HG02798 (cell line): ENCODE data around the gene NMT1.

ENCODE experiments used
- ATAC-seq: cut with Tn5 transposase; IDR thresholded peaks from one replicate; pipeline ENCODE4 v1.9.1; 2021; ENCODE audit warnings: mild to moderate bottlenecking; ENCODE audit not compliant: unreplicated experiment, poor library complexity

The NMT1 gene

DNA sequence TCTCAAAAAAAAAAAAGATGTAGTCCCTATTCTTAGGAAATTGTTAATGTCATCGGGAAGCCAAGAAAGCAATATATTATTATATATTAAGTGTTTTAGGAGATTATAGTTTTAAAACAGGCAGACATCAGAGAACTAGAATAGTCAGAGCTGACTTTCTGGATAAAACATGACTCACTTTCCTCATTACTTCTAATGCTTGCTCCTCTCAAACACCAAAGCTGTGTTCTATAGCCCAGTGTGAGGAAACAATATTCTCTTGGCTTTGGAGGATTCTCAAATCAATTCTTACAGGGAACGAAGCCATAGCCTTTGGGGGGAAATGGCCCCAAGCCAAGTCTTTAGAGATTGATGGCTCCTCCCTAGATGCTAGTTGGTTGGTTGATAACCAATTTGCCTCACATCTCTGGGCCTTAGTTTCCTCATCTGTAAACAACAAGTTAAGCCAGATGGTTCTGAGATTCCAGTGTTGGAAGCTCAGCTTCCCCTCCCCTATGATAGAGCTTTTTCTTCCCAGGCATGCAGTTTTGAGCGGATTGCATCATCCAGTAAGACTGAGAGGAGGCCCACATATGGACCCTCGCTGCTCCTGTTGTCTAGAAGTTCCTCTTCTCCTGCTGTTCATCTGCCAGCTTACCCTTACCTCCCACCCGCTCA is 12.4 kb downstream of the NMT1 start:
- ATAC-seq = no peak

DNA sequence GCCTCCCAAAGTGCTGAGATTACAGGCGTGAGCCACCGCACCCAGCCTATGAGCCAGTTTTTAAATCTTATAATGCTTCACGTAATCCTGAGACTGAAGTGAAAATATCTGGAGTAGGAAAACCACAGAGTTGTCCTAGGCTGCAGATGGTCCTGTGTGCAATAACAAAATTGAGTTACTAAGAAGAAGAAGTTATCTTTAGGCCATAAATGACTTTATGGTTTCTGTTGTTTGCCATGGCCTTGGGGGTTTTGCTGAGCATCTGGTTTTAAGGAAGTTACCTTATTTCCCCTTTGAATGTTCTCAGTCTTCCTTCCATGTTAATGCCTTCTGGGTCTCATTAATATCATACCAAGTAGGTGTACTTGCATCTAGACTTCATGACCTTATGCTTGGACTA is 16.5 kb downstream of the NMT1 start:
- ATAC-seq = no peak

DNA sequence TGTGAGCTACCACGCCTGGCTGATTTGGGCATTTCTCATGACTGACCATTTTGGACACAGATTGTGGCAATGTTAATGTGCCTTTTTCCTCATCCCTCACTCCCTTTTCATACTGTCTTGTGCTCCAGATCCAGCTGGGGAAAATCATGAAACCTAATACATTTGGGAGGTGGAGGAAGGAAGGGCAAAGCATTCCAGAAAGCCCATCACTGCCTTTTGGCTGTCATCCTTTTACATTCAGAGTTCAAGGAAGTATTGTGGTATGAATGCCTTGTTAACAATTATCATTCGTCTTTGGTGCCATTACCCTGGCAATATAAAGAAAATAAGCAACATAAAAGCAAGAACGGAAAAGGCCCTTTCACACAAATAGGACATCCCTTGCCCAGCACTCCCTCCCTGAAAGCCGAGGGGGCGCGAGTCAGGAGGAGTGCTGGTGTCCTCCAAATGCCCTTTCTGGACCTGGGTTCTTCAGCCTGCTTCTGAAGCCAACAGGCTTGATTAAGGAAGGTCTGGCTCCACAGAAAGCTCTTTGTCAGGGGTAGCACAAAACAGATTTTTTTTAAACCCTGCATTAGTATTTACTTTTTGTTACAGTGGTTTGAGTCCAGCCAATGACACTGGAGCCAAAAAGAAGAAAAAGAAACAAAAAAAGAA is 20.1 kb downstream of the NMT1 start:
- ATAC-seq = no peak

DNA sequence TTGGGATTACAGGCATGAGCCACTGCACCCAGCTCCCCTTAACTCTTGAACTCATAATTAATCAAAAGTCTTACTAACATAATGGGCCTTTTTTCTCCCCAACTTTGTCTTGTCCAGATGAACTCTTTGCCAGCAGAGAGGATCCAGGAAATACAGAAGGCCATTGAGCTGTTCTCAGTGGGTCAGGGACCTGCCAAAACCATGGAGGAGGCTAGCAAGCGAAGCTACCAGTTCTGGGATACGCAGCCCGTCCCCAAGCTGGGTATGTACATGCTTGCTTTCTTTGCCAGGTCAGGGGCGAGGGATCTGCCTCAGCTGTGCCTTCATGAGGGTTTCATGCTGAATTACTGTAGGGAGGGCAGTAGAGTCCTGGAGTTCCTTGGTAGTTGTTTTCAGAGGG is 25.3 kb downstream of the NMT1 start:
- no peak for ATAC-seq

DNA sequence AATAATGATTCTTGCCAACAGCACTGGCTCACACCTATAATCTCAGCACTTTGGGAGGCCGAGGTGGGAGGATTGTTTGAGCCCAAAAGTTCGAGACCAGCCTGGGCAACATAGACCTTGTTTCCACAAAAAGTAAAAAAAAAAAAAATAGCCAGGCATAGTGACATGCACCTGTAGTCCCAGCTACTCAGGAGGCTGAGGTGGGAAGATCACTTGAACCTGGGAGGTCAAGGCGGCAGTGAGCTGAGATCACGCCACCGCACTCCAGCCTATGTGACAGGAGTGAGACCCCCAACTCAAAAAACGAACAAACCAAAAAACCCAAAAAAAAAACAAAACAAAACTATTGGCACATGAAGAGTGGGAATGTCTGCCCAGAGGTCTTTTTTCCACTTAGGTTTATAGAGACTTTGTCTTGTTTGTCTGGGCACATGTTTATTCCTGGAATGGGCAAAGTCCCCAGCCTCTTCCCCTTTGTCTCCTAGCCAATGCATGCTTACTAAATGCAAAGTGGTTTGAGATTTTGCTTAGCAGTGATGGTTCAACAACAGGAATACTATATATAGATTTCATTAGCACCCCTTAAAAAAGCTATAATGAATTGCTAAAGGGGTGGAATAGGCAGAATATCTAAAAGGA is 25.9 kb downstream of the NMT1 start:
- ATAC-seq = no peak

DNA sequence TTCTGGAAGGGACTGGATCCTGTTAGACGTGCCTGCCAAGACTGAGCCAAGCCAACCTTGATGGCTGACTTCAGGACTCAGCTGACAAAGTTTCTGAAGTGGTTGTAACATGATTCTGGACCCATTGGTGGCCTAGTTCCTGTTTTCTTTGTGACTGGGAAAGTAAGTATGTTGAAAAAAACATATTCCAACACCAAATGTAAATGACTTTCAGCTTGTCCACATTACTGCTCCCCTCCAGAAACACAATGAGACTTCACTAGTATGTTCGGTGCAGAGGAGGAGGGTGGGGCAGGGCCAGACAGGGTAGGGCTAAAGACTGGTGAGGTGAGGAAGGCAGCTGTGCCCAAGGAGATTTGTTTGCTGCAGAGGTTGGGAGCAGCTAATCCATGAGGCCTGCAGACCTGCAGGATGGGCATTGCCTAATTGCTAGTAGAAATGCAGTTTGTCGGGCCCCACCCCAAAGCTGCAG is 26.4 kb downstream of the NMT1 start:
- ATAC-seq = no peak

DNA sequence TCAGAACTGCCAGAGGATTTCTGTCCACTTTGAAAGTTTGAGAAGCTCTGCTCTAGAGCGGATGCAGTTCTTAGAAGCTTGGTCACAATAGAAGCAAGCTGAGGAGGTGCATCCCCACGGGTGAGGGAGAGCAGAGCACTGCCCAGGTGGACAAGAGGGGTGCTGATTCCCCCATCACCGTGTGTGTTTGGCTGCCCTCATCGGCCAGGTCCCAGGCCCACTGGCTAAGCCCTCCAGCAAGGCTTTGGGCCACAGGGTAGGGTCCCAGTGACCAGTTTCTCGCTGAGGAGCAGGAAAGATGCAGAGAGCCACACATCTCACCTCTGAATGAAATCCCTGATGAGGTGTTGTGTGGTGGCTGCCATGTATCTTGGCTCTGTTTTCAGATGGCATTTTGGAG is 26.9 kb downstream of the NMT1 start:
- ATAC-seq = no peak

DNA sequence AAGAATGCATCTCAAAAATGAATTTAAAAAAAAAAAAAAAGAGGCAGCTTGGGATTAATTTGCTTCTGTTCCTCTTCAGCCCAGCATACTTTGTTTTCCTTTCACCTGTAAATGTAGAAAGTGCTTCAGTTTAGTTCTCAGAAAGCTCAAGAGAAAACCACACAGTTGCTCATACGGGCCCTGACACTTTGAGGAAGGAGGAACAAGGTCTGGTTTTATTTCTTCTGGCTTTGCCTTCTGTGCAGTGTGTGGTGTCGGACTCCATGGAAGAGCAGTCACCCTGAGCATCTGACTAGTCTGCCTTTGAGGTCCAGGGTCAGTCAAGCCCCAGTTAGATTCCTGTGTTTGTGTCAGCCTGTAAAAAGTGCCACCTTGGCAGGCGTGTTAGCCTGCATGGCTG is 27.6 kb downstream of the NMT1 start:
- no peak for ATAC-seq

DNA sequence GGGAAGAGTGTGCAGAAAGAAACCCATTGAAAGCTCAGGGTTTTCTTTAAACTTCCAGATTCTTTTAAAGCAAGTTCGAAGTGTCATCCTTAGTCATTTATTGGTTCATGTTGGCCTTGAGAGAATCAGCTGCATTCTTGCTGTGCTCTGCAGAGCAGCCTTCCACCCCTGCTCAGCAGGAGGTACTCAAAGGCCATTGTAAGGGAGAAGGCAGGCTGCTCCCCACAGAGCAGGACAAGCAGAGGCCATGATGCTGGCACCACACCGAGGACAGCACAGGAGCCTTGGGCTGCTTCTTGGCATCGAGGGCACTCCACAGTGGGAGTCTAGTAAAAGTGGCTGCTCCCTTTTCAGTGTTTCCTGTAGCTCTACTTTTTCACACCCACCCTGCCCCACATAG is 29.6 kb downstream of the NMT1 start:
- ATAC-seq = no peak

DNA sequence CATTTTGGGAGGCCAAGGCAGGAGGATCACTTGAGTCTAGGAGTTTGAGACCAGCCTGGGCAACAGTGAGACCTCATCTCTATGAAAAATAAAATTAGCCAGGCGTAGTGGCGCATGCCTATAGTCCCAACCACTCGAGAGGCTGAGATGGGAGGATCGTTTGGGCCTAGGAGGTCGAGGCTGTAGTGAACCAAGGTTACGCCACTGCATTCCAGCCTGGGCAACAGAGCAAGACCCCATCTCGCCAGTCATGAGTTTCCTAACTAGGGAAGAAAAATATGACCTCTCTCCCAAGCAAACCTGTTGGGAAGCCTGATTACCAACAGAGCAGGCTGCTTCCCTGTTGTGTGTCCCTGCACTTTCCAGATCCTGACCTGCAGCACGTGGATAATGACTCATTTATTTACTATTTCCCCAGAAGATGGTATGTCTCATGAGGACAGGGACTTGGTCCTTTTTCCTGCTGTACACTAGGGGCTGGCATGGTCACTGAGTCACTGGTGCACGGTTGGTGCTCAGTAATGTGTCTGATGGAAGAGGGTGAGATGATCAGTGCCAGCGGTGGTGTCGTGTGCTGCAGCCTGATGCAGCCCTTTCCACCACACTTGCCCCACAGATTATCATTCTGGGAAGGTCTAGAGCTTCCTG is 30.8 kb downstream of the NMT1 start:
- ATAC-seq = no peak

DNA sequence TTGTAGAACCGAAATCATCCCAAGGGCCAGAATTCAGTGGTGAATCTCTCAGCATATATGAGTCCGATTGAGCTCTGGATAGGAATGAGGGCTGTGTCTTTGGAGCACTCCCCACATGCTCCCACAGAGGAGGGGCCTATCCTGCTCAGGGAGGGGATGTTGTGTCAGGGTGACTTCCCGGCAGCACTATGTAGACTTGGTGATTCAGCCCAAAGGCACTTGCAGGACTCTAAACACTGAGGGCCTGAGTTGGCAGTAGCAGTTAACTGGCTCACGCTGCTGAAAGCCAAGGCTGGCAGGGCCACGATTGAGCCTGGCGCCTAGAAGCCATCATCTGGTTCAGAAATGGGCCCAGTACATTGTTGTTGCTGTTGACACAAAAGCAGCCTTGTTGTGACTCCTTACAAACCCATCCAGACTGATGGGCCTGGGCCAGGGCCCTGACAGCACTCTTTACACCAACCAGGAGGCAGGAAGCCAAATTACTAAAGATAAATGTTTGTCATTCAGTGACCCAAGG is 31.9 kb downstream of the NMT1 start:
- no peak for ATAC-seq

DNA sequence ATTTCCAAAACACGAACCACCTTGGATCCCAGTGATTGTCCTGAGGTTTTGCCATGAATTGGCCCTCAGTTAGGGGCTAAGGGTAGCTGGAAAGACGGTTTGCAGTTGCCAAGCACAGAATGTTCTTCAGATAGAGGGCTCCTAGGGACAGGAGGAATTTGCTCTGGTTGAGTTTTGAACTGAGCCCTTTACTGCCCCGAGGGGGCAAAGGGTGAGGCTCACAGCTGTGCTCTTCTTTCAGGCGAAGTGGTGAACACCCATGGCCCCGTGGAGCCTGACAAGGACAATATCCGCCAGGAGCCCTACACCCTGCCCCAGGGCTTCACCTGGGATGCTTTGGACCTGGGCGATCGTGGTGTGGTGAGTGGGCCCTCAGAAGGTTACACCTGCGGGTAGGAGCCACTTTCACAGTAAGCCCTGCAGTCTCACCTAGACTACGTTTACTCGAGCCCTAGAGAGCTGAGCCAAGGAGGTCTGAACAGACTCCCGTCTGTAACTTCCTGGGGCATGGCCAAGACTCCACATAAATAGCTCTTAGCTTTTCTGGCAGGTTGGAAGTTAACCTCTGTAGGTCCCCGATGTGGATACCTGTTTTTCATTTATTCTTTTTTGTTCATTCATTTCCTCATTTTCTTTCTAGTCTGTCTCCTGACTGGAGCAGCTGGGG is 32.5 kb downstream of the NMT1 start:
- ATAC-seq = no peak

DNA sequence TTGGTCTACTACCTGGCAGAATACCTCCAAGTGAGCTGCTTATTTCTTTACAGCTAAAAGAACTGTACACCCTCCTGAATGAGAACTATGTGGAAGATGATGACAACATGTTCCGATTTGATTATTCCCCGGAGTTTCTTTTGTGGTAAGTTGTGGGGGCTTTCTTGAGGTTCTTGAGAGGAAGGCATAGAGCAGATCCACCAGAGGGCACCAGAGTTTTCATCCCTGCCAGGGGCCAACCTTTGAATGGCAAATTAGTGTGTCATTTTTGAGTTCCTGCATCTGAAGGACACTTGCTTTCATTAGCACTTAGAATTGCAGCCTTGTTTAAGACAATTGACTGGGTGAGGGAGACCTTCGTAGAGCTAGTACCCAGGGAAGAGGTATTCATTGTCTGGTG is 35.0 kb downstream of the NMT1 start:
- ATAC-seq = no peak

DNA sequence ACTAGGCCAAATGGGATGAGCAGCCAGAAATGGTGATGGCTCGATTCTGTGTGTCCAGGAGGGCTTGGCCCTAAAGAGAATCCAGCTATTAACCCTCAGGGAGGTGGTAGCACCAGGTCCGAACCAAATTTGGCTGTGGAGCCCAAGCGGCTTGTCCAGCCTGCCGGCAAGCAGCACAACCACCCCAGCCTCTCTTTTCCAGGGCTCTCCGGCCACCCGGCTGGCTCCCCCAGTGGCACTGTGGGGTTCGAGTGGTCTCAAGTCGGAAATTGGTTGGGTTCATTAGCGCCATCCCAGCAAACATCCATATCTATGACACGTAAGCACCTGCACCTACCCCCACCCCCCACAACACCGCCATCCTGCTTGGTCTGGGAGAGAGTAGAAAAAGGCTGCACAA is 35.8 kb downstream of the NMT1 start:
- no peak for ATAC-seq

DNA sequence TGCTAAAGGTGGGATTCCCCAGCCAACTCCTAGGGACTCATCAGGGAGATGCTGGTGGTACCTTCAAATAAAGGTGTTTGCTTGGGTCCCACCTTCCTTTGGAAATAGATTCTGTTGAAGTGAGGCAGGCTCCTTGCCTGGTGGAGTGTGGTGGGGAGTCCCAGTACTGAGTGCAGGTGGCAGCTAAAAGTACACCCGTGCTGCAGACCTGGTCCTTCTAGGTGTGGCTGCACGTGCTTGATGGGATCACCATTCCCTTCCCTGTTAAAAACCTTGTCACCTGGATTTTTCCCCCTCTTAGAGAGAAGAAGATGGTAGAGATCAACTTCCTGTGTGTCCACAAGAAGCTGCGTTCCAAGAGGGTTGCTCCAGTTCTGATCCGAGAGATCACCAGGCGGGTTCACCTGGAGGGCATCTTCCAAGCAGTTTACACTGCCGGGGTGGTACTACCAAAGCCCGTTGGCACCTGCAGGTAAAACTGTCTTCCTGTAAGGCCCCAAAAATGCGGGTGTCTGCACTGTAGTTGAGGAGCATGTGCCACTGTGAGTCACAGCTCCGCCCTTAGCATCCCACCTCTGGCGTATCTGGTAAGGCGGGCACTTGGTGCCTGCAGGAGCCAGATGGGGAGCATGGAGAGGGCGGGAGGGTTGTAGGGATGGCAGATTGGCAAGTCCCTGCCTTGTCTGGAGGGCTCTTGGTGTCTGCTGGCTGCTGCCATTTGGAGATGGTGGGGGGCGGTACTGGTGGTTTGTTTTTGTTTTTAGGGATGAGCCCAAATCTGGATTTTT is 37.2 kb downstream of the NMT1 start:
- ATAC-seq = no peak

DNA sequence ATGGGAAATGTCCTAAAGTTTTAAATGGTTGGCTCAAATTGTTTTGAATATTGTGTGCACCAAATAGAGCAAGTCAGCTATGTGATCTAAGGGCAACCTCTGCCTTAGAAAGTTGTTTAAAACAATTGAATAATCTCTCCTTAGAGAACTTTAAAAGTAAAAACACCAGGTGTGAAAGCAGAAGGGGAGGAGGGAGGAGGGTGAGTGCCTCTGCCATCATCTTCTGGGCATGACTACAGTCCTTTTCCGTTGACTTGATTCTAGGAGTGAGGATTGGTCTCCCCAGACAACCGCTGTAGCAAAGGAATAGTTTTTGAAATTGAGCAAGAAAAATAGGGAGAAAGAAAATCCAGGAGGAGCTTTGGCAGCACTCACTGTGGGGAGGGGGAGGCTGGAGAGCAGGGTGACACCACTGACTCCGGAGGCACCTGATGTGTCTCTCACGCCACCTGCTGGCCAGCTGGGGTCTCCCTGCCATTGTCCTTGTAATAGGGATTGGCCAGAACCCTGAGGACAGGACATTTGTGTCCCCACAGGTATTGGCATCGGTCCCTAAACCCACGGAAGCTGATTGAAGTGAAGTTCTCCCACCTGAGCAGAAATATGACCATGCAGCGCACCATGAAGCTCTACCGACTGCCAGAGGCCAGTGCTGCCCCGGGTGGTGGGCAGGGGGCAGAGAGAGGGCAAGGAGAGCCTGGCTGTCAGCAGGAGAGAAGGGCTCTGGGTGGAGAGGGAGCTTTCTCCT is 37.9 kb downstream of the NMT1 start:
- no peak for ATAC-seq

DNA sequence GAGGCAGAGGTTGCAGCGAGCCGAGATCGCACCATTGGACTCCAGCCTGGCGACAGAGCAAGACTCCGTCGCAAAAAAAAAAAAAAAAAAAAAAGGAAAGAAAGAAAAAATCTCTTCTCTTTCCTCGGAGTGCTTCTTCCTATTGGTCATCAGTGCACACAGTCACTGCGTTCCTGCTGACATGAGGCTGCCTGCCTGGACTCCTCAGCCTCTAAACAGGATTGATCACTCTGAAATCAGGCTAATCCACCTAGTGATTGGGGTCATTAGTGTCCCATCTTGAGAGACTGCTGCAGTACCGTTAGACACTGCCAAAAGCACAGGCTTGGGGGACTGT is 40.4 kb downstream of the NMT1 start:
- ATAC-seq = no peak

DNA sequence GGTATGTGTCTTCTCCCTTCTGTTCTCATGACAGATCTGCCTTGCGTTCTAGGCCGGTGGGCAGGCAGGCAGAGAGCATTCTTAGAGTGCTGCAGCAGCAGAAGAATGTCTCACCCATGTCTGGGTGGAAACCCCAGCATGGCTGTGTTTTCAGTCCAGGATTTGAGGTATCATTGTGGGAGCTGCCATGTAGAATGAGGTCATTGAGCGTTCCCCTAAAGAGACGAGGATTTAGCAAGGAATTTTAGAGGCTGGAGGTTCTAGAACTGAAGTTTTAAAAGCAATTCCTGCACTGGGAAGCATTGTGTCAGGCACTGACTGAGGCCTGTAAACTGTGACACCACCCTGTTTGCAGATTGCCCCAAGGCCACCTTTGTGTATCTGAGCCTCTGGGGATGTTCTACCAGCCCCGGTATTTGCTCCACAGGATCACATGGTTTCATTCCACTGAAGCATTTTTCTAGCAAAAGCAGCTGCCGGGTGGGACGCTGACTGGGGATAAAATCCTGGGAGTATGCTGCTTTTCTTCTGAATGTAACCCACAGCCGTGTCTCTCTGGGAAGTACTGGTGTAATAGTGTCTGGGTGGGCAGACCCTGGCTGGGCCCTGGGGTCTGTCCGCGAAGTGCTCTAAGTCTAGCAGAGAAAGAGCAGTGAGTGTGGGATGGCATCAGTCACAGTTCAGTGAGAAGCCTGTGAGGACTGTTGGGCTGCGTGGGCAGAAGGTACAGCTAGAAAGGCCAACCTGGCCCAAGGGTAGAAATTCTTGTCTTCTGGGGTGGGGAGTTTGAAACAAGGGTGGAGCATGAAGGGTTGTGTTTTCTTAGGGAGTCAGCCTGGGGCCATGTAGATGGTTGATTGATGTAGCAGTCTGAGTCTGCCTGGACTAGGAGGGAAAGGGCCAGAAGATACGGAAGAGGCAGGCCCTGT is 41.0 kb downstream of the NMT1 start:
- no peak for ATAC-seq
